ENCODE data around the gene NUBP2.
A peak's percentile ranks its signal among the peaks of the same experiment; 100 is the strongest.

NUBP2 gene

GRCh38 chr16:1780677-1781072 is 2.1 kb upstream of the NUBP2 start (continued):
- TF ChIP-seq, protein P1, sequence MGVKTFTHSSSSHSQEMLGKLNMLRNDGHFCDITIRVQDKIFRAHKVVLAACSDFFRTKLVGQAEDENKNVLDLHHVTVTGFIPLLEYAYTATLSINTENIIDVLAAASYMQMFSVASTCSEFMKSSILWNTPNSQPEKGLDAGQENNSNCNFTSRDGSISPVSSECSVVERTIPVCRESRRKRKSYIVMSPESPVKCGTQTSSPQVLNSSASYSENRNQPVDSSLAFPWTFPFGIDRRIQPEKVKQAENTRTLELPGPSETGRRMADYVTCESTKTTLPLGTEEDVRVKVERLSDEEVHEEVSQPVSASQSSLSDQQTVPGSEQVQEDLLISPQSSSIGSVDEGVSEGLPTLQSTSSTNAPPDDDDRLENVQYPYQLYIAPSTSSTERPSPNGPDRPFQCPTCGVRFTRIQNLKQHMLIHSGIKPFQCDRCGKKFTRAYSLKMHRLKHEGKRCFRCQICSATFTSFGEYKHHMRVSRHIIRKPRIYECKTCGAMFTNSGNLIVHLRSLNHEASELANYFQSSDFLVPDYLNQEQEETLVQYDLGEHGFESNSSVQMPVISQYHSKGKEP (tag by site-specific recombination; IDR thresholded peaks at IDR 0.05), result no peak
- TF ChIP-seq ZNF174 (tag by site-specific recombination; IDR thresholded peaks at IDR 0.05) (no peak), ZNF23 (tag by site-specific recombination; IDR thresholded peaks at IDR 0.05; ENCODE audit: borderline replicate concordance) (no peak), ZNF211 (tag by site-specific recombination; IDR thresholded peaks at IDR 0.05; ENCODE audit: low read depth) (no peak), KLF9 (tag by site-specific recombination; IDR thresholded peaks at IDR 0.05; ENCODE audit: low read depth) (no peak)

- ChIA-PET POLR2A (interaction anchor here (1.8 to 5.2 kb wide), 5 partner anchors 11 to 374 kb away, joined by 14 to 113 read pairs (median 19); partner anchors contain the start of genes EME2, IGFALS, MAPK8IP3 and MRPS34), CTCF (interaction anchor here (0.7 kb wide), 1 partner anchor 208 kb away, joined by 3 read pairs; no protein-coding TSS in a partner anchor)
- TF ChIP-seq, protein P2, sequence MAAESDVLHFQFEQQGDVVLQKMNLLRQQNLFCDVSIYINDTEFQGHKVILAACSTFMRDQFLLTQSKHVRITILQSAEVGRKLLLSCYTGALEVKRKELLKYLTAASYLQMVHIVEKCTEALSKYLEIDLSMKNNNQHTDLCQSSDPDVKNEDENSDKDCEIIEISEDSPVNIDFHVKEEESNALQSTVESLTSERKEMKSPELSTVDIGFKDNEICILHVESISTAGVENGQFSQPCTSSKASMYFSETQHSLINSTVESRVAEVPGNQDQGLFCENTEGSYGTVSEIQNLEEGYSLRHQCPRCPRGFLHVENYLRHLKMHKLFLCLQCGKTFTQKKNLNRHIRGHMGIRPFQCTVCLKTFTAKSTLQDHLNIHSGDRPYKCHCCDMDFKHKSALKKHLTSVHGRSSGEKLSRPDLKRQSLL (tag by site-specific recombination; IDR thresholded peaks at IDR 0.05), result peak; percentile 66; the same call in 1 of the 2 replicates
- TF ChIP-seq YY1 (tag by site-specific recombination; IDR thresholded peaks at IDR 0.05), result no peak
- H3K4me3 ChIP-seq (ENCODE audit: low read depth, low read length), result peak overlapping the region; percentile 90
- peaks cover 15 to 63% of the 10 kb centered on the region in 2 experiments; a peak in 2 of 3 replicates for H3K36me3 ChIP-seq (ENCODE audit: control insufficient read depth in 2 of 2, insufficient read depth in 1 of 2, low read length in 2 of 2)
- H3K9me3 ChIP-seq (ENCODE audit: control insufficient read depth, insufficient read depth, low read depth, low read length), result no peaks in the 10 kb centered on the region
- H3K27ac ChIP-seq (ENCODE audit: extremely low read depth, low read depth, low read length), result peak overlapping the region; percentile 87
- H3K4me1 ChIP-seq (ENCODE audit: control insufficient read depth, insufficient read depth, low read length), result peaks cover 6% of the 10 kb centered on the region
Measured at GRCh38 chr16:1781254-1781653, 1.5 kb upstream of the NUBP2 start.

GRCh38 chr16:1781758-1782407 is 877 bp upstream of the NUBP2 start:
- CTCF ChIA-PET, result interaction anchor here (0.7 to 1.3 kb wide), 4 partner anchors 8 to 76 kb away, joined by 3 to 14 read pairs (median 4); partner anchors contain the start of gene MAPK8IP3
- Histone ChIP-seq H3K4me1 (ENCODE audit: control insufficient read depth, insufficient read depth, low read length) (peaks cover 6% of the 10 kb centered on the region), H3K4me3 (ENCODE audit: low read depth, low read length) (peak overlapping the region; percentile 90), H3K36me3 (ENCODE audit: control insufficient read depth in 2 of 2, insufficient read depth in 1 of 2, low read length in 2 of 2) (peaks cover 15 to 63% of the 10 kb centered on the region in 2 experiments; a peak in 2 of 3 replicates), H3K27ac (ENCODE audit: extremely low read depth, low read depth, low read length) (peak overlapping the region; percentile 87), H3K9me3 (ENCODE audit: control insufficient read depth, insufficient read depth, low read depth, low read length) (no peaks in the 10 kb centered on the region)
- POLR2A ChIA-PET, result interaction anchor here (0.8 to 5.2 kb wide), 16 partner anchors 8 to 373 kb away, joined by 3 to 113 read pairs (median 10); partner anchors contain the start of genes CRAMP1, EME2, FAHD1 and HAGH
- peak; percentile 26; the same call in 1 of the 2 replicates for TF ChIP-seq WT1 (tag by site-specific recombination; IDR thresholded peaks at IDR 0.05)
- TF ChIP-seq ZNF2 (tag by site-specific recombination; IDR thresholded peaks at IDR 0.05), result peak; percentile 58; the same call in 1 of the 2 replicates
- TF ChIP-seq ZNF843 (tag by site-specific recombination; IDR thresholded peaks at IDR 0.05), result no peak
- peak; percentile 55; the same call in 1 of the 2 replicates for TF ChIP-seq ZNF341 (tag by site-specific recombination; IDR thresholded peaks at IDR 0.05; ENCODE audit: low read depth)
- TF ChIP-seq ZNF169 (tag by site-specific recombination; IDR thresholded peaks at IDR 0.05), result no peak
- no peak for TF ChIP-seq ZNF16 (tag by site-specific recombination; IDR thresholded peaks at IDR 0.05; ENCODE audit: low read depth)
- TF ChIP-seq SP3 (tag by site-specific recombination; IDR thresholded peaks at IDR 0.05), result peak; percentile 76
- TF ChIP-seq ZIC2 (tag by site-specific recombination; IDR thresholded peaks at IDR 0.05), result peak; percentile 37
- peak; percentile 96 for TF ChIP-seq ZXDB (tag by site-specific recombination; IDR thresholded peaks at IDR 0.05)
- TF ChIP-seq, protein P3, sequence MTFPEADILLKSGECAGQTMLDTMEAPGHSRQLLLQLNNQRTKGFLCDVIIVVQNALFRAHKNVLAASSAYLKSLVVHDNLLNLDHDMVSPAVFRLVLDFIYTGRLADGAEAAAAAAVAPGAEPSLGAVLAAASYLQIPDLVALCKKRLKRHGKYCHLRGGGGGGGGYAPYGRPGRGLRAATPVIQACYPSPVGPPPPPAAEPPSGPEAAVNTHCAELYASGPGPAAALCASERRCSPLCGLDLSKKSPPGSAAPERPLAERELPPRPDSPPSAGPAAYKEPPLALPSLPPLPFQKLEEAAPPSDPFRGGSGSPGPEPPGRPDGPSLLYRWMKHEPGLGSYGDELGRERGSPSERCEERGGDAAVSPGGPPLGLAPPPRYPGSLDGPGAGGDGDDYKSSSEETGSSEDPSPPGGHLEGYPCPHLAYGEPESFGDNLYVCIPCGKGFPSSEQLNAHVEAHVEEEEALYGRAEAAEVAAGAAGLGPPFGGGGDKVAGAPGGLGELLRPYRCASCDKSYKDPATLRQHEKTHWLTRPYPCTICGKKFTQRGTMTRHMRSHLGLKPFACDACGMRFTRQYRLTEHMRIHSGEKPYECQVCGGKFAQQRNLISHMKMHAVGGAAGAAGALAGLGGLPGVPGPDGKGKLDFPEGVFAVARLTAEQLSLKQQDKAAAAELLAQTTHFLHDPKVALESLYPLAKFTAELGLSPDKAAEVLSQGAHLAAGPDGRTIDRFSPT (tag by site-specific recombination; IDR thresholded peaks at IDR 0.05), result peak; percentile 38; the same call in 1 of the 2 replicates
- TF ChIP-seq ZNF623 (tag by site-specific recombination; IDR thresholded peaks at IDR 0.05), result no peak
- peak; percentile 90 for TF ChIP-seq ZBTB20 (tag by site-specific recombination; IDR thresholded peaks at IDR 0.05)
- TF ChIP-seq ZBTB17 (tag by site-specific recombination; IDR thresholded peaks at IDR 0.05), result peak; percentile 33; the same call in 1 of the 2 replicates
- peak; percentile 82 for TF ChIP-seq ZEB2 (tag by site-specific recombination; IDR thresholded peaks at IDR 0.05)
- peak; percentile 36; the same call in 1 of the 2 replicates for TF ChIP-seq BCL11B (tag by site-specific recombination; IDR thresholded peaks at IDR 0.05; ENCODE audit: low read depth)
- 0 out of 2 replicates have a peak, but pooled peaks have one; percentile 61 for TF ChIP-seq ZNF221 (tag by site-specific recombination; IDR thresholded peaks at IDR 0.05; ENCODE audit: borderline replicate concordance)
- no peak for TF ChIP-seq PRDM4 (tag by site-specific recombination; IDR thresholded peaks at IDR 0.05)
- TF ChIP-seq KLF8 (tag by site-specific recombination; IDR thresholded peaks at IDR 0.05), result peak; percentile 84
- TF ChIP-seq ZNF335 (tag by site-specific recombination; conservative IDR thresholded peaks at IDR 0.05), result peak; percentile 97

All from HEK293 (cell line).